TTC549 (cell line): ENCODE results near the gene CCDC38.
"Not testable (repeated sequence)": the region's sequence is repeated elsewhere in the genome, so short reads cannot be mapped to it uniquely, and the experiment has no call there.

Source experiments
- FAIRE-seq: peaks from 2 replicates; lab custom pipeline; 2012; peaks lifted over from hg19 to GRCh38; lab: Jason Lieb, UNC

The CCDC38 gene

DNA sequence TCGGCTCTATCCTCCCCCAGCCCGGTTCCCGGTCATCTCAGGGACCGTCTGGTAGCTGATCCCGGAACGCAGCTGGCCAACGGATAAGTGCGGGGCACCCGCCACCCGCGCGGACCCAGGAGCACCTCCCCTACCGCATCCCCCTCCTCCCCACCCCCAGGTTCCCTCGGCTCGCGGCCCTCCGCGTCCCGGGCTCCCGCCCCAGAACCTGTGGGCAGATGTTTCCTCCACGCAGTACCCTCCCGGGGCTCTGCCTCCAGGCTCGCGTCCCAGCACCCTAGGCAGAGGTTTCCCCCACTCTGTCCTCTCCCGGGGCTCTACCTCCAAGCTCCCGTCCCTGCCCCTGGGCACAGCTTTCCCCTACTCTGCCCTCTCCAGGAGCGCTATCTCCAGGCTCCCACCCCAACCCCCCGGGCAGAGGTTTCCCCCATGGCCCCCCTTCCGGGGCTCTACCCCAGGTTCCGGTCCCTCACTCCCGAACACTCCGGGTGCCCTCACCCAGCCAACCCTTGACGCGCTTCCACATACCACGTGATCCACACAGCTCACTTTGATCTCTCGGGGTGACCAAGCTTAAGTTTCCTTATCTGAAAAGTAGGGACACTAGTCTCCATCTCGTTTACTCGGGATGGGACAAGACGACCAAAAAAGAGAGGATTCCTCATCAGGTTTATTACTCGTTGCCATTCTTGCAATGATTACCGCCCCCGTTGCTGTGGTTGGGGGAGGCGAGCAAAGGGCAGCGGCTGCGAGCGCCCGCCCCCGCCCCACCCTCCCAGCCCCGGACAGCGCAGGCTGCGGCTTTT lies at the start of gene CCDC38:
TSS of gene CCDC38 (minus strand) at position 91 of the 806 bp plus-strand sequence. CDS start 6,105 bp downstream, outside the sequence.
- no peak for FAIRE-seq

DNA sequence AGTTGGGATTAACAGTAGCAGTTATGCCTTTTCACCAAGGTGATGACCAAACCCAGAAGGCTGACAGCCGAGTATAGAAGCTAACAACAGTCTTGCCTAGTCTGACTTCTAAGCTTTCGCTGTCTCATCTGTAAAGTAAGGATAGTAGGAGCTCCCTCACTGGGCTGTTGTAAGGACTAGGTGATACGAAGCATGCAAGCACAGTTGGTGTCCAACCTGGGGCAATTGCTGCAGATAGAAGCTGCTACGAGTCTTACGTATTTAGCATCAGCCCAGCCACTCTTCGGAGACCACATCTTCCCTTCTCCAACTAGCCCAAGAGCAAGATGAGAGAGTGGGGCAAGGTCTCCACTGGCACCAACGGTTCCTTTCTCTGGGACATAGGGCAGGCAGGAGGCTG lies 47.7 kb upstream of the CCDC38 start:
- no peak for FAIRE-seq

DNA sequence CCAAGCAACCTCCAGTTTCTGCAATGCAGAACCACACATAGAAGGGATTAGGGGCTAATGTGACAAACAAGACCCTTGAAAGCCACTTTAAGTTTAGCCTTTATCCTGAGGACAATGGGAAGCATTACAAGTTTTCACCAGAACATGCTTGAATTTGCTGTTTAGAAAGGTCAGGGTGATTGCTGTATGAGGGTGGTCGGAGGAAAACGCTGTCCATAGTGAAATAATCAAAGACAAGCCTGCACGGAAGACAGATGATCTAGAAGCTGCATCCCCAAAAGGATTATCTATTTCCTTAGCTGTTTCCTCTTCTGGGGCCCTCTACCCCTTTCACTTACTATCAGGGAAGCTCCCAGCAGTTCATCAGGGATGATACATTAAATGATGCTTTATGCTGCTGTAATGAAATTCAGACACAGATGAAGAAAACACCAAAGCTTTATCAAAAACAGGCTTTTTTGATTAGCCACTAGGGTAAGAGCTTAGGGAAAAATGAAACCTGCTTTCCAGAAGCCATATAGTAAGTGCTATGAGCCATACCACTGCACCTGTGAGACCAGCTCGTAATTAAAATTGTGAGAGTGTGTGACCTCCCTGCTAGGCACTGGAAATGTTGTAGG lies 47.2 kb upstream of the CCDC38 start:
- no peak for FAIRE-seq

DNA sequence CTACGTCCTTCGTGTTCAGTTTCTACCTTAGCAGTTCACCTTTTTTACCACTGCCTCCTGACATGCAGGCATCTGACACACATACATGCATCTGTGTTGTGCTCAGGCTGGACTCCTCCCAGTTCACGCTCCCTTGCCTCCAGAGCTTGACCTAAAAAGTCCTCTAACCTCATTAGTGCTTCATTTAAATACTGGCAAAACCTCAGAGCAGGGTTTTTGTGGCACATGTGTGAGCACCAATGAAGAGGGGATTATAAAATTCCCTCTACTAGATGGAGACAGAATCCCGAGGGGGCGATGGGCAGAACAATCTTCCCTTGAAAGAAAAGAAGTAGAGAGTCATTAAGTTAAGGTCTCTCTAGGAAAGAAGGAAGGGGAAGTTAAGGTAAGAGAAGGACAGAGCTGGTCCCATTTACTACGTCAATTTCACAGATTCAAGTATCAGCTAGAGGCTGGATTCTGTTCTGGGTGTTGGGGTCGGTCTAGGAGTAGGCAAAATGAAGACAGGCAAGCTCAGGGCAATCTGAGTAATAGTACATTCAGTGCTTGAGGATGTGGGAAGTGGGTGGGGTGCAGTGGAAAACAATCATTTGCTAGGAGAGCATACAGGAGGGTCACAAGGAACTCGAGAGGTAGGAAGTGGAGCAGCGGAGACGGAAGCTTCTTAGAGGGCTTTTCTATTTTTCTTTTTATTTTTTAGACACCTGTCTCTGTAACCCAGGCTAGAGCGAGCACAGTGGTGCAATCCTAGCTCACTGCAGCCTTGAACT lies 46.3 kb upstream of the CCDC38 start:
- FAIRE-seq: no peak

DNA sequence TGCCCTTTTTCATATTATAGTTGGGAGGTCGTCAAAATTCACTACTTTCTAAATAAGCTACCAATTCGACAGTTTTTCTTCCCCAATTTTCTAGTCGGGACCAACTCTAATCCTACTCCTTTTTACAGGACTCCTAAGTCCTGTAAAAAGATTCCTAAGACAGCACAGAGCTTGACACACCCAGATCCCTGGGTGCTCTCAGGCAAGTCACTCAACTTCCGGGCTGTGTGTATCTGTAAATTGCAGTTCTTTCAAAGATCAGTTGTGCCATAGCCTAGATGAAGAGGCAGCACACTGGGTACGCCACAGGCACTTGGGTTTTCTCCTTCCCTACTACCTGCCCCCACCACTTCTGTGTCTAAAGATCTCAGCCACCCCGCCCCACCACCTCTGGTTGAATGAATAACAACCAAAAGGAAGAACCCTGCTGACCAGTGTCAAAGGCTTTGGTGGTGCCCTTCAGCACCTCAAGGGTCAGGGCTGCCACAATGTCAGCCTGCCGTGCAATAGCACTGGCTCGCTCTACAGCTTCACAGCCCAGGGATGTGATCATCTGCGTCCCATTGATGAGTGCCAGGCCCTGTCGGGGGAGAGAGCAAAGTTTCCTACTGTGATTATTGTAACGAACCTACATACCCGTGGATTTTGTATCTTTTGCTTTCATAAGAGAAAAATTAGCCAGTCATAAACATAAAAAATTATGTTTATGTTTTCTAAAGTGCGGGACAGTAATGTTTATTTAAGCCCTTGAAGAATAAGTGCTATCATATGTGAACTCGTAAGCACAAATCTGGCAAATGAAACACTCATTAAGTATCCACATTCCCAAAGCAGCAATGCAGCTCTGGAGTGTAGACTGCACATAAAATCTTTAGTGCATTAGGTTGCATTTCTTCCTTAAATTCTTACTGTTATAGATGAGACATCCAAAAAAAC lies 44.5 kb upstream of the CCDC38 start:
- FAIRE-seq: no peak

DNA sequence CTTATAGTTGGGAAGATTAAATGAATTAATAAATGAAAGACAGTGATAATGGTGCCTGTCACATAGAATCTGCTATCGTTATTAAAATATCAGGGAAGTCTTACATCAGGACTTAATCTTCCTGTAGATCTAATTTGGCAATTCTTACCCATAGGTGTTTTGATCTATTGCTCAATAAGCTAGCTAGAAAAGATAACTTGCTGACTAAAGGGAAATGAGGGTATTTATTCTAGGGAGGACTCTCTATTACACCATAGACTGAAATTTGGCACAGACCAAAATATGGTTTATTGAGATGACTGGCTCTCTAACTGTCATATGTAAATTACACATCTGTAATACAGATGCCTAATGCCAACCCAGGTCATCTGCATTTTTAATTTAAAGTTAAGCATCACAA lies 42.3 kb upstream of the CCDC38 start:
- no peak for FAIRE-seq

DNA sequence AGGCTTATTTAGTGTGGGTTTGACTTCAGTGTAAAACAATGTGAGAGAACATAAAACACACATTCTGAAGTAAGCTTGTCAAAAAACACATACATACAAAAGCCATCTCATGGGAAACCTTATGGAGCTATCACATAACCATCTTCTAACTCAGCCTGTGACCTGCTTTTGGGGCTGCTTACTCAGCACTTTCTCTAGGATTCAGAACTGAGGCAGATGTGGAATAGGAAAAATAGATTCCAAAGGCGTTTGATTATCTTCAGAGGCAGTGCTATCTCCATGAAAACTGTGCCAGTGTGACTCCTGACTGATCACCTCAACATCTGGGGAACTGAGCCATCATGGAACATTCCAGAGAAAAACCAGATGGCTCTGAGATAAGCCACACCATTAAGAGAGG lies 40.2 kb upstream of the CCDC38 start:
- FAIRE-seq: no peak

DNA sequence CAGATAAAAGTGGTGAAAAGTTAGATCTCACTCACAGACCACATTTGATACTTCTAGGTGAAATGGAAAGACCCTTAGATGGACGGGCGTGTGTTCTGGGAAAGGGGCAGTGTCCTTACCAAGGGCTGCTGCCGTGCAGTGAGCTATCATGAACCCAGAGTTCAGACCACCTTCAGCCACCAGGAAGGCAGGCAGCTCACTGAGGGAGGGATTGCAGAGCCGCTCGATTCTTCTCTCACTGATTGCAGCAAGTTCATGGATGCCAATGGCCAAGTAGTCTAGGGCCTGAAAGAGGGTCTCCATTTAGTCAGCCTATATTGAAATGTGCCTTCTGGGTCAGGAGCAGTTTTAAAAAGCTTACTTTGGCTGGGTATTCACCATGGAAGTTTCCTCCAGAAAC lies 38.0 kb upstream of the CCDC38 start:
- no peak for FAIRE-seq

DNA sequence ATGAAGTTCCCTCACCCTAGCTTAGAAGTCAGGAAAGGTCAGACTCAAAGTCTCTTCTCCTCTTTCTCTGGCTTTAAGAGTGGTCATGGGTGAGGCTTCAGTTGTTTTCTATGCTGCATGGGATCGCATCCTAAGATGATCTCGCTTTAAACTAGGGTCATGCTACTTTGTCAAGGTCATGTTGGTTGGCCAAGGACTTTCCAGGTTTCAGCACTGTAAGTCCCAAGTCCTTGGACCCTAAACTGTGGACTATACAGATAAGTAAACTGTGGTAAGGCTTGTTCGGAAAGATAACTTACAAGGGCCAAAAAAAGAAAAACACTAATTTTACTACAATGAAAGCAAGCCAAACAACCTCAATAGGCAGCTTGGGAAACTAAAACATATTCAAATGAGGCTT lies 36.4 kb upstream of the CCDC38 start:
- FAIRE-seq: no peak

DNA sequence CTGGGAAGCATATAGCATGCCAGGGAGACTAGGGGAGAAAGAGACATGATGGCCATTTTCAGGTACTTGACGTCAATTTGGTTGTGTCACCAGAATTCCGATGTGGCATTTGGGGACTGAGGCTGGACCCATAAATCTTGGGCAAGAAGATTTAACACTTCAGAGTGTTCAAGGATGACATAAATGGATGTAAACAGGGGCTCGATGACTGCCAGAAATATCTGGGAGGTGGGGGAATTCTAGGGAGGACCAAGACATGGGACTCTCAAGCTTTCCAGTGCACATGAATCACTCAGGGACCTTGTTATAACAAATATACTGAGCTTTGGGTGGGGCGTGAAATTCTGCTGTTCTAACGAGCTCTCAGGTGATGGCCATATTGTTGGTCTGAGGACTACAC lies 35.9 kb upstream of the CCDC38 start:
- FAIRE-seq: no peak

DNA sequence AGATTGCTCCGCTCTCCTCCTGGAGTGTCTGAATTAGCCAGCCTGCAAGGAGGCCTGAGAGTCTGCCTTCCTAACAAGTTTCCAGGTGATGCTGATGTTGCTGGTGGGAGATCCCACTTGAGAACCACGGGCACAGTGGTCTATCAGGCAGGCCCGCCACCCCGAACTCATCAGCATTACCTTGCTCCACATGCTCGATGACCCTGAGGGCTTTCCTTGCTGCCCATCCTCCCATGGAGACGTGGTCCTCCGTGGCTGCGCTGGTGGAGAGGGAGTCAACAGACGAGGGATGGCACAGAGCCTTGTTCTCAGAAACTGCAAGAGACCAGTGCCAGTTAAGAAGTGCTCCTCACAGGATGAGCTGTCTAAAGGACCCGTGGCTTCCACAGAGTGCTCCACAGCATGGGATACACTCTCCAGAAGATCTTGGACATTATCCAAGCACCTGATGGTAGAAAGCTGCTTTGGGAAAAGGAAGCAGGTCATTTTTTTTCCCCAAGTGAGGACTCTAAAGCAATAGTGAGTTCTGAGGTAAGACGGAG lies 35.4 kb upstream of the CCDC38 start:
- no peak for FAIRE-seq

DNA sequence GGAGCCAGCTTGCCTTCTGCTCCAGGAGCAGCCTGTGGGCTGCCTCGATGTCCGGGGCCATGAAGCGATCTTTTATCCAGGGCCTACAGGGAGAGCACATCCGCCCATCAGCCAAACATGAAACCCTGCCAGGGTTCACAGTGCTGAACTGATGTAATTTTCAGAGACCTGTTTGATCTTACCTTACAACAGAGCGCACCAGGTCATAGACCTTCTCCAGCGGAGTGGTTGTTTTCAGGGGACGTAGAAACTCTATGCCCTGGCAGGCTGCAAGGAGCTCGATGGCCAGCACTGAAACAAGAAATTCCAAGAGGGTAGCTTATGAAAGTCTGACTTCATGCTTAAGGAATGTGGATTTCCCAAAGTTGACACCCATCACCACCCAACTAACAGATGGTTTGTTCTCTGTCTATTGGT lies 34.0 kb upstream of the CCDC38 start:
- no peak for FAIRE-seq

DNA sequence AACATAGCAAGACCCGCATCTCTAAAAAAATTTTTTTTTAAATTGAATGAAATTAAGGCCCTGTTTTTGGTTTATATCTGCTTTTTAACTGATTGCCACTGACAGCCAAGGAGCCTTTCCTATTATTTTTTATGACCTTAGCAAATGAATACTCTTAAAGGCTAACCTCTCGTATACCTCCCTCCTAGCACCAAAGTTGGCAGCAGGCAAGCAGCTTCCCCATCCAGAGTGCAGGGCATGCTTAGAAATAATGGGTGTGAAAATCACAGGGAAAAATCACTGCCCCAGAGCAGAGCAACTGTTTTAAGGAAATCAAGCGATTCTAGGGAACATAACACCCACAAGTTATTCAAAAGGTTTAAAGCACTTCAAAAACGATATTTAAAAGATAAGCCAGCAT lies 33.1 kb upstream of the CCDC38 start:
- no peak for FAIRE-seq

DNA sequence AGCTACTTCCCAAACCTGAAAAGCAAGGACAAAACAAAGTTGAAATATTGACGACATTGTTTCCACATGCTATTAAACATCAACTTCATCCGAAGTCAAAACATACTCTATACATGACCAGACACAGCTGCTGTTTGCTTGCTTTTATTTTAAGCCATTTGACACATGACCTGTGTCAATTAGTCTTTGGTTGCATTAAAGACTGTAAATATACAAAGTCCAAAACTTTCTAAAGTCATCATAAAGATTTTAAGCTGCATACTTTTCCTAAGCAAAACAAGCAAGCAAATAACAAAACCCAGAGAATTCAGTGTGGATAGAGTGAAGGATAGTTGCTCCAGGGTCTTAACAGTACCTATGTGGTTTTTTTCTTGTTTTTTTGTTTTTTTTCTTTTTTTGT lies 31.9 kb upstream of the CCDC38 start:
- FAIRE-seq: no peak

DNA sequence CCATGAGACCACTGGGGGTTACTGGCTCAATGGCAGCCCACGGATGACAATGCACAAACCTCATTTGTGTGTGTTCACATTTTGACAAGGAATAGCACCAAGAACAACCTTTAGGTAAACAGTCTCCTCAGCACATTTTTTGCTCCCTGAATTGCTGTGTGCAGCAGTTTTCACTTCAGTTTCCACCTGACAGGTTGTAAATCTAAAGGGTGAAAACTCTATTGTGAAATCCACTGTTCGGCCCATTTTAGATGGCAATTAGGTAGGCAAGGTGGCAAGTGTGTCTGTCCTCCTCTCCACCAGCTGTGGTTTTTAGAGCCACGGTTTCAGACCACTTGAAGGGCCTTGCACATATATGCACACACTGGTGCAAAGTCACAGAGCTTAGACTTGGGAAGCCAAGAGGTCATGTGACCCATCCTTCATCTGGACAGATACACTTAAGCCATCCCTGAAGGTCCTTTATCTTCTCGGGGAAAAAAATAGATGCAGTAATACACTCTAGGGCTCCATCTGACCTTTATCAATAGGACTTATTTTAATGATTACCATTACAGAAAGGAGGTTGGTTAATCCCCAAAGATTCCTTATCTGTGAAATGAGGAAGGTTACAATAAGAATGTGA lies 30.5 kb upstream of the CCDC38 start:
- no peak for FAIRE-seq

DNA sequence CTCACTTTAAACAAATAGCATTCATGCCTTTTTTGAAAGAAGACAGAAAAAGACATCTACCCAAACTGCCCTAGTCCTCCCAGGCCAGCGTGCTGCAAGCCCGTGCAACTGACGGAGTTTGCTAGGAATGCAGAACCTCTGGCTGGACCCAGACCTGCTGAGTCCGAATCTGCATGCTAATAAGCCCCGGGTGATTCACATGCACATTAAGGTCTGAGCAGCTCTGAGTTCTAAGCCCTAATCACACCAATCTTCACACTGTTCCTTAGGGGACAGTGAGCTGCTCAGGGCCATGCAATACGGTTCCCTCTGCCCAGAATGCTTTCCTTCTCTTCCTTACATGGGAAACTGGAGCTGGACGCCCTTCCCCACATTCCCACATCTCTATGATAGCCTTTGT lies 28.5 kb upstream of the CCDC38 start:
- no peak for FAIRE-seq

DNA sequence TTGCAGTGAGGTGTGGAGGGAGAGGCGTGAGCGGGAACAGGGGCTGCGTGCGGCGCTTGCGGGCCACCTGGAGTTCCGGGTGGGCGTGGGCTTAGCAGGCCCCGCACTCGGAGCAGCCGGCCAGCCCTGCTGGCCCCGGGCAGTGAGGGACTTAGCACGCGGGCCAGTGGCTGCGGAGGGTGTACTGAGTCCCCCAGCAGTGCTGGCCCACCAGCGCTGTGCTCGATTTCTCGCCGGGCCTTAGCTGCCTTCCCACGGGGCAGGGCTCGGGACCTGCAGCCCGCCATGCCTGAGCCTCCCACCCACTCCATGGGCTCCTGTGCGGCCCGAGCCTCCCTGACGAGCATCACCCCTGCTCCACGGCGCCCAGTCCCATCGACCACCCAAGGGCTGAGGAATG lies 26.7 kb upstream of the CCDC38 start:
- not testable (repeated sequence) for FAIRE-seq

DNA sequence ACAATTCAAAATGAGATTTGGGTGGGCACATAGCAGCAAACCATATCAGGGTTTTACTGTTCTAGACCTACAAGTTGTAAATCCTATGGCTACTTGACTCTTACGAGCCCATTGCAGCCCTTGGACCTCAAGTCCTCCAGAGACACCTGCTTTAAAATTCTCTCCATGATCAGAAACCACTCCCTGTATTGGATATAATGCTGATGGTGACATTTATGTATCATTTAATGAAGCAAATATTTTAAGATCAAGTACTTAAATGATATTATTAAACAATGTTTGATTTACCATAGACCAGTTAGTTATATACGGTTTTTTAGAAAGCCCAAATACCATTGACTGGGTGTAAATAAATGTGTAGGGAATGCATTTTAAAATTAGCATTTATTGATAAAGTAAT lies 24.9 kb upstream of the CCDC38 start:
- FAIRE-seq: no peak

DNA sequence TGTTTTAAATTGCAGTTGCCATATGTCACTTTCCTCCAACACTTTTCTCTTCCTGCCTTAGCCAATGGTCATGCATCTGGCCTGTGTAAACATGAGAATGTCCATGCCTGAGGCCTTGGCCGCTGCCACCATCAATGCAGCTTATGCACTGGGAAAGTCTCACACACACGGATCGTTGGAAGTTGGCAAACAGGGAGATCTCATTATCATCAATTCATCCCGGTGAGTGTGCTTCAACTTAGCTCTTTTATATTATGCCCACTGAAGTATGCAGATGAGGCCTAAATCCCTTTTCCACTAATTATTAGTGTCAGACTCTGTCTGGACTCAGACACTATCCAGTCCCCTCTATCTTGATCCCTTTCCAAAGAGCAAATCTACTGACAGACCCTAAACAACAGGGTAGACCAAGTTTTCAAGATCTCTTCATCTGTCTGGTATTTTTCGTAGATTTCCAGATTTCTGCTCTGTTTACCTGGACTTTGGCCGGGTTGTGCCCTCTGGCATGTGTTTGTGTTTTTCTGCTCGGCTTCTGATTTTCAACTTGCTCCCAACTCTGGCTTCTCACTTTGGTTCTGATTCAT lies 24.0 kb upstream of the CCDC38 start:
- no peak for FAIRE-seq

DNA sequence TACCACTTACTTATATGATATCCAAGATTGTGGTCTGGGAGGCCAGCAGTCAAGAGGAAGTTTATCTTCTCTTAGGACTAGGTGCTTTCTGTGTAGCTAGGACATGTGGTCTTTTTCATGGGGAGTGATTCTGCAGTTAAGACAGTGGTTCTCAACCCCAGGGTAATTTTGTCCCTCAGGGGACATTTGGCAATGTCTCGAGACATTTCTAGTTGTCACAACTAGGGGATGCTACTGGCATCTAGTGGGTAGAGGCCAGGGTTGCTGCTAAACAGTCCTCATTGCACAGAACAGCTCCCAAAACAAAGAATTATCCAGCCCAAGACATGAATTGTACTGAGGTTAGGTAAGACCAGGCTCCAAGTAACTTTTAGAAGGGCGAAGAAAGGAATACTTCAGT lies 20.7 kb upstream of the CCDC38 start:
- FAIRE-seq: no peak

DNA sequence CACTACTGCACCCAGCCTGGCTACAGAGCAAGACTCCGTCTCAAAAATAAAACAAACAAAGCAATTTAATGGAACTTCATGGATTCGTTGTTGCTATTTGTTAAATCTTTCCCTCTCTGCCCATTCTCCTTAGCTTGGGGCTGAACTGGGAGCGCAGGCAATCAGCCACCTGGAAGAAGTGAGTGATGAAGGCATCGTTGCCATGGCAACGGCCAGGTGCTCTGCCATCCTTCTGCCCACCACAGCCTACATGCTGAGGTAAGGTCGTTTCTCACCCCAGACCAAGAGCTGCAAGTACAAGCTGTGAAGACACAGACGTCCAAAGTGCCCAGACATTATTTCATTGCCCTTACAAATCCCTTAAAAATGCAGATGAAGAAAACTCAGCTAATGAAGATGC lies 19.8 kb upstream of the CCDC38 start:
- no peak for FAIRE-seq
